Measurements from ENCODE around the gene KCNJ5. TPM values are rescaled to one million over a fixed set of nuclear protein-coding genes. Genes with fewer than 3 reads are reported as not detected.

KCNJ5 gene
- polyA plus RNA-seq, 1 donor (not counting 4 experiments of a cell fraction or from before 2014, with no cell fraction given): 0.59 TPM

DNA sequence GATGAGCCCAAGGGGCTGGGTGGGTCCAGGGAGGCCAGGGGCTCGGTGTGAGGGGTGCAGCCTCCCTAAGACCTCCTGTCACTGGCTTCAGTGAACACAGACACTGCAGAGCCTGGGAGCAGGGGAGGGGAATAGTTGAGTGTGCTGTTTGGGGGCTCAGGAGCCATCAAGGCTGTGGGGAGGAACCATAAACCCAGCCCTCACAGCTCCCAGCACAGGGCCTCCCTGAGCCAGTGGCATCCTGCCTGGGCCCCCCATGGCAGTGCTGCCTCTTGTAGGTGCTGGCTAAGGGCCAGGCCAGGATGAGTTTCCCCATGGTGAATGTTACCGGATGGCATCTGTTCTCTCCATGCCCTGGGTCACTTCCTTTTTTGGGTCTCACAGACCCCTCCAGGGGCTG, 25.5 kb downstream of the KCNJ5 start:
- DNase-seq (ENCODE audit: low read depth, low spot score) (no peak), FAIRE-seq (no peak)
- no peaks in the 10 kb centered on the region for H3K79me2 ChIP-seq (ENCODE audit: control insufficient read depth, insufficient read depth, low read length)
- no peaks in the 10 kb centered on the region for H3K9me1 ChIP-seq (ENCODE audit: control insufficient read depth, extremely low read depth, insufficient read depth, low read length)
- no peak overlapping the region for H3K4me2 ChIP-seq (ENCODE audit: control insufficient read depth, extremely low read depth, insufficient read depth, low read depth, low read length)
- dilution Hi-C loops (cut with MboI; ENCODE audit: extremely low pct_ligation_motif_present, low sequenced_read_pairs): no loop called here
- no peaks in the 10 kb centered on the region for H3K27me3 ChIP-seq (ENCODE audit: control insufficient read depth, extremely low read depth, insufficient read depth, low read length)
- TF ChIP-seq EZH2 (IDR thresholded peaks at IDR 0.05; ENCODE audit: low read length): no peak
- TF ChIP-seq CTCF (optimal IDR thresholded peaks at IDR 0.05 in 1 of 3, IDR thresholded peaks at IDR 0.05 in 1 of 3, conservative IDR thresholded peaks at IDR 0.05 in 1 of 3; ENCODE audit: extremely low read depth in 1 of 3, insufficient read depth in 2 of 3, low read length in 3 of 3): no peak
- H3K4me1 ChIP-seq (ENCODE audit: control insufficient read depth, extremely low read depth, insufficient read depth, low read length): peaks cover 16% of the 10 kb centered on the region
- H3K4me3 ChIP-seq (ENCODE audit: control insufficient read depth in 2 of 3, extremely low read depth in 1 of 3, insufficient read depth in 2 of 3, low read depth in 1 of 3, low read length in 3 of 3): no peak overlapping the region
- no peak overlapping the region for H3K27ac ChIP-seq (ENCODE audit: control insufficient read depth, insufficient read depth, low read length)
- no peaks in the 10 kb centered on the region for H4K20me1 ChIP-seq (ENCODE audit: control insufficient read depth, extremely low read depth, insufficient read depth, low read length)
- no peaks in the 10 kb centered on the region for H3K9me3 ChIP-seq (ENCODE audit: control insufficient read depth, low read depth, low read length)
- no peak overlapping the region for H3K9ac ChIP-seq (ENCODE audit: control insufficient read depth, extremely low read depth, insufficient read depth, low read length)
- H3K36me3 ChIP-seq (ENCODE audit: control insufficient read depth in 2 of 2, extremely low read depth in 1 of 2, insufficient read depth in 2 of 2, low read length in 2 of 2): no peaks in the 10 kb centered on the region
- no peak overlapping the region for H2AFZ ChIP-seq (ENCODE audit: control insufficient read depth, low read length)

DNA sequence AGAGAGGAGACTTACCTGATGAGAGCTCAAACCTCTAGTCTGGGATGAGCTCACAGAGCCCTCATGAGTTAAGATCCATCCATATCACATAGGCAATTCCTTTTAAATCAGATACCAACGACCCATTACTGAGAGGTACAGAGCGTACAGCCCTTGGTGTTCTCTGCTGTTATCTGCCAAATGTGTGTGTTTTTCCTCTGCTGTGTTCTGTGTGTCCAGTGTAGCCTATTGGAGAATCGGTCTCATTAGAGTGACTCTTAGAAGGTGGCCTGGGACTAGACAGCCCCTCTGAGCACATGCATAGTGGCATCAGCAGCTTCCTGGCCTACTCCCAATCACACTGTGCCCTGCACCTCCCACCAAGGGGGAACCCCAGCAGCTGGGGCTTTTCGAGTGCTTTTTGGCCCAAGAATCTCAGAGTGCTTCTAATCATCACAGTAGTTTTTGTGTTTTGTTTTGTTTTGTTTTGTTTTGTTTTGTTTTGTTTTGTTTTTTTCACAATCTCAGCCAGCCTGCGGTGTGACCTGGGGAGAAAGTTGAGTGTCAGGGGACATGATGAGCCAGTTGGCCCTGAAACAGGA, 26.1 kb downstream of the KCNJ5 start:
- Histone ChIP-seq H3K27ac (ENCODE audit: control insufficient read depth, insufficient read depth, low read length) (no peak overlapping the region), H3K79me2 (ENCODE audit: control insufficient read depth, insufficient read depth, low read length) (no peaks in the 10 kb centered on the region), H2AFZ (ENCODE audit: control insufficient read depth, low read length) (no peak overlapping the region), H3K9ac (ENCODE audit: control insufficient read depth, extremely low read depth, insufficient read depth, low read length) (no peak overlapping the region), H3K9me3 (ENCODE audit: control insufficient read depth, low read depth, low read length) (no peaks in the 10 kb centered on the region), H3K27me3 (ENCODE audit: control insufficient read depth, extremely low read depth, insufficient read depth, low read length) (no peaks in the 10 kb centered on the region), H3K4me3 (ENCODE audit: control insufficient read depth in 2 of 3, extremely low read depth in 1 of 3, insufficient read depth in 2 of 3, low read depth in 1 of 3, low read length in 3 of 3) (no peak overlapping the region), H3K4me2 (ENCODE audit: control insufficient read depth, extremely low read depth, insufficient read depth, low read depth, low read length) (no peak overlapping the region), H3K9me1 (ENCODE audit: control insufficient read depth, extremely low read depth, insufficient read depth, low read length) (no peaks in the 10 kb centered on the region), H3K4me1 (ENCODE audit: control insufficient read depth, extremely low read depth, insufficient read depth, low read length) (peaks cover 16% of the 10 kb centered on the region), H3K36me3 (ENCODE audit: control insufficient read depth in 2 of 2, extremely low read depth in 1 of 2, insufficient read depth in 2 of 2, low read length in 2 of 2) (no peaks in the 10 kb centered on the region), H4K20me1 (ENCODE audit: control insufficient read depth, extremely low read depth, insufficient read depth, low read length) (no peaks in the 10 kb centered on the region)
- DNase-seq (ENCODE audit: low read depth, low spot score) (no peak), FAIRE-seq (no peak)
- TF ChIP-seq EZH2 (IDR thresholded peaks at IDR 0.05; ENCODE audit: low read length): no peak
- dilution Hi-C loops (cut with MboI; ENCODE audit: extremely low pct_ligation_motif_present, low sequenced_read_pairs): no loop called here

DNA sequence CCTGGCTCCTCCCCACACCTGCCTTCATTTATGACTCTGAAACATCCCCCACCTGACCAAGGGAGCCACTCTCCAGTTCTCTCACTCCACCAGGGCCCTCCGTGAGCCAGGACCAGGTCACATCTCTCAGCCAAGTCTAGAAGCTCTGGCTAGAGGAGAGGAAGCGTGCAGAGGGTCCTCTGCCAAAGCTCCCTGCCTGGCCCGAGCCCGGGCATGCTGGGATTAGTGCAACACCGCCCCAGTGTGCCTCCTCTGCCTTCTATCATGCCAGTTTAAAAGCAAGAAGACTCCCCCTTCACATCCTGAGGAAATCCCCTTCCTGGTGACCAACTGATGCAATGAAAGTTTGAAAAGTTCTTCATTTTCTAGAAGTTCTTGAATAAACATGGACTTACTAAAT, 28.1 kb downstream of the KCNJ5 start:
- Histone ChIP-seq H3K79me2 (ENCODE audit: control insufficient read depth, insufficient read depth, low read length) (no peaks in the 10 kb centered on the region), H2AFZ (ENCODE audit: control insufficient read depth, low read length) (no peak overlapping the region)
- FAIRE-seq: no peak

More for the DNA sequence above, 28.1 kb downstream of the KCNJ5 start:
- no peak overlapping the region for H3K9ac ChIP-seq (ENCODE audit: control insufficient read depth, extremely low read depth, insufficient read depth, low read length)
- dilution Hi-C loops (cut with MboI; ENCODE audit: extremely low pct_ligation_motif_present, low sequenced_read_pairs): no loop called here
- no peaks in the 10 kb centered on the region for H4K20me1 ChIP-seq (ENCODE audit: control insufficient read depth, extremely low read depth, insufficient read depth, low read length)
- TF ChIP-seq EZH2 (IDR thresholded peaks at IDR 0.05; ENCODE audit: low read length) (no peak), CTCF (optimal IDR thresholded peaks at IDR 0.05 in 1 of 3, IDR thresholded peaks at IDR 0.05 in 1 of 3, conservative IDR thresholded peaks at IDR 0.05 in 1 of 3; ENCODE audit: extremely low read depth in 1 of 3, insufficient read depth in 2 of 3, low read length in 3 of 3) (no peak)
- H3K36me3 ChIP-seq (ENCODE audit: control insufficient read depth in 2 of 2, extremely low read depth in 1 of 2, insufficient read depth in 2 of 2, low read length in 2 of 2): no peaks in the 10 kb centered on the region
- no peak overlapping the region for H3K4me3 ChIP-seq (ENCODE audit: control insufficient read depth in 2 of 3, extremely low read depth in 1 of 3, insufficient read depth in 2 of 3, low read depth in 1 of 3, low read length in 3 of 3)
- H3K4me2 ChIP-seq (ENCODE audit: control insufficient read depth, extremely low read depth, insufficient read depth, low read depth, low read length): no peak overlapping the region
- no peaks in the 10 kb centered on the region for H3K9me3 ChIP-seq (ENCODE audit: control insufficient read depth, low read depth, low read length)
- no peaks in the 10 kb centered on the region for H3K9me1 ChIP-seq (ENCODE audit: control insufficient read depth, extremely low read depth, insufficient read depth, low read length)
- no peak for DNase-seq (ENCODE audit: low read depth, low spot score)
- no peaks in the 10 kb centered on the region for H3K27me3 ChIP-seq (ENCODE audit: control insufficient read depth, extremely low read depth, insufficient read depth, low read length)
- H3K27ac ChIP-seq (ENCODE audit: control insufficient read depth, insufficient read depth, low read length): no peak overlapping the region
- H3K4me1 ChIP-seq (ENCODE audit: control insufficient read depth, extremely low read depth, insufficient read depth, low read length): peaks cover 14% of the 10 kb centered on the region
